HFF-Myc (cell line): ENCODE measurements around the gene ADK.

Experiments used
- DNase-seq: peaks from one replicate; pipeline ENCODE4 v3.0.0-alpha.2; 2011; ENCODE audit warnings: low read depth; ENCODE audit errors: extremely low read depth
- H3K4me3 ChIP-seq: replicated peaks from 2 replicates; pipeline ENCODE4 v1.5.1; 2011; ENCODE audit warnings: low read depth, mild to moderate bottlenecking, control low read depth, low read length
- CTCF ChIP-seq: IDR thresholded peaks from 2 replicates; pipeline ENCODE4 v1.5.1; 2012; ENCODE audit warnings: mild to moderate bottlenecking, low read depth, low read length, control low read depth; ENCODE audit errors: missing control alignments

ADK gene

GRCh38 chr10:74361678-74362077 lies 210.7 kb downstream of the ADK start:
- TF ChIP-seq CTCF, result no peak
- DNase-seq, result no peak
- H3K4me3 ChIP-seq, result no peak overlapping the region

- no peak overlapping the region for H3K4me3 ChIP-seq
- no peak for TF ChIP-seq CTCF
- no peak for DNase-seq
These were observed 212.7 kb downstream of the ADK start for GRCh38 chr10:74363727-74364126.

GRCh38 chr10:74365109-74365508 lies 214.1 kb downstream of the ADK start:
- no peak for TF ChIP-seq CTCF
- DNase-seq, result no peak
- no peak overlapping the region for H3K4me3 ChIP-seq

- H3K4me3 ChIP-seq, result no peak overlapping the region
- no peak for TF ChIP-seq CTCF
- DNase-seq, result peak; percentile 4
These were observed 220.7 kb downstream of the ADK start for GRCh38 chr10:74371696-74372095.

- no peak for DNase-seq
- H3K4me3 ChIP-seq, result no peak overlapping the region
- no peak for TF ChIP-seq CTCF
These were observed 222.0 kb downstream of the ADK start for GRCh38 chr10:74373059-74373458.

GRCh38 chr10:74377476-74377875 lies 226.5 kb downstream of the ADK start:
- no peak for DNase-seq
- TF ChIP-seq CTCF, result no peak
- H3K4me3 ChIP-seq, result no peak overlapping the region

- H3K4me3 ChIP-seq, result no peak overlapping the region
- DNase-seq, result no peak
- no peak for TF ChIP-seq CTCF
These were observed 228.5 kb downstream of the ADK start for GRCh38 chr10:74379474-74379873.
